ENCODE results near the gene ANO10. TPM values are rescaled to one million over a fixed set of nuclear protein-coding genes. Genes with fewer than 3 reads are reported as not detected.

The ANO10 gene
- polyA plus RNA-seq, 4 donors = 37.5 to 50.5 (median 41.3) TPM

GRCh38 chr3:43330981-43331380, 290.8 kb downstream of the ANO10 start:
- no peak for DNase-seq (ENCODE audit: low read depth in 4 of 4, low spot score in 3 of 4)

GRCh38 chr3:43328653-43329052, 293.2 kb downstream of the ANO10 start:
- DNase-seq (ENCODE audit: low read depth in 4 of 4, low spot score in 3 of 4) = no peak

GRCh38 chr3:43327582-43327979, 294.2 kb downstream of the ANO10 start:
- DNase-seq (ENCODE audit: low read depth in 4 of 4, low spot score in 3 of 4) = no peak

GRCh38 chr3:43326891-43327581, 294.8 kb downstream of the ANO10 start:
- DNase-seq (ENCODE audit: low read depth in 4 of 4, low spot score in 3 of 4) = no peak

- no peak for DNase-seq (ENCODE audit: low read depth in 4 of 4, low spot score in 3 of 4)
Observed at GRCh38 chr3:43323541-43323940, 298.3 kb downstream of the ANO10 start.

- DNase-seq (ENCODE audit: low read depth in 4 of 4, low spot score in 3 of 4) = no peak
Observed at GRCh38 chr3:43320288-43320687, 301.5 kb downstream of the ANO10 start.

- DNase-seq (ENCODE audit: low read depth in 4 of 4, low spot score in 3 of 4) = no peak
Observed at GRCh38 chr3:43319794-43320193, 302.0 kb downstream of the ANO10 start.

- no peak for DNase-seq (ENCODE audit: low read depth in 4 of 4, low spot score in 3 of 4)
Observed at GRCh38 chr3:43319376-43319775, 302.4 kb downstream of the ANO10 start.

GRCh38 chr3:43317461-43318316, 304.1 kb downstream of the ANO10 start:
- DNase-seq (ENCODE audit: low read depth in 4 of 4, low spot score in 3 of 4) = no peak

GRCh38 chr3:43316783-43317460, 304.9 kb downstream of the ANO10 start:
- DNase-seq (ENCODE audit: low read depth in 4 of 4, low spot score in 3 of 4) = no peak

Other genes with a start within 250 kb of the ANO10 start
- gene ABHD5, start 68.9 kb upstream of the ANO10 start, polyA plus RNA-seq (ENCODE audit: insufficient read length in 4 of 4) = 10 to 100 TPM; 20.4 to 26.4 (median 22.2) TPM